Activated naive CD4-positive, alpha-beta T cell treated with anti-CD3 and anti-CD28 coated beads, Interleukin-2, amount 10 ng/mL, durations not matched to agents 7 days and 5 days (primary cell): ENCODE results near the gene ETV2.
"Not testable (repeated sequence)": the region's sequence is repeated elsewhere in the genome, so short reads cannot be mapped to it uniquely, and the experiment has no call there.

ENCODE experiments used
- CTCF ChIA-PET: fragments of 350-600 bp; sonication (Branson Sonifier 250); formaldehyde crosslinking; loops from one replicate; lab custom pipeline; 2021; ENCODE audit warnings: antibody characterized with exemption; lab: Charles Lee
- DNase-seq: peaks from one replicate; pipeline ENCODE4 v3.0.0-alpha.2; 2020
- H3K27ac Mint-ChIP-seq: one replicate; pipeline ENCODE4 v1.8.0; 2021; ENCODE audit warnings: mild to moderate bottlenecking, moderate library complexity, mixed read lengths
- H3K27me3 Mint-ChIP-seq: one replicate; pipeline ENCODE4 v1.8.0; 2021; ENCODE audit warnings: mild to moderate bottlenecking, mixed read lengths
- H3K36me3 Mint-ChIP-seq: one replicate; pipeline ENCODE4 v1.8.0; 2021; ENCODE audit warnings: mixed read lengths
- H3K4me1 Mint-ChIP-seq: one replicate; pipeline ENCODE4 v1.8.0; 2021; ENCODE audit warnings: mixed read lengths
- H3K4me3 Mint-ChIP-seq: one replicate; pipeline ENCODE4 v1.8.0; 2021; ENCODE audit warnings: mild to moderate bottlenecking, moderate library complexity, mixed read lengths
- H3K9me3 Mint-ChIP-seq: one replicate; pipeline ENCODE4 v1.8.0; 2021; ENCODE audit warnings: mixed read lengths

ETV2 gene

GRCh38 chr19:35657904-35658700 lies 16.6 kb downstream of the ETV2 start:
- H3K4me3 Mint-ChIP-seq, result no peak overlapping the region
- no peak for DNase-seq
- no peaks in the 10 kb centered on the region for H3K9me3 Mint-ChIP-seq
- H3K27me3 Mint-ChIP-seq, result no peaks in the 10 kb centered on the region
- no peak overlapping the region for H3K27ac Mint-ChIP-seq
- CTCF ChIA-PET, result no interaction called here
- H3K4me1 Mint-ChIP-seq, result no peaks in the 10 kb centered on the region
- H3K36me3 Mint-ChIP-seq, result peaks cover 45% of the 10 kb centered on the region

DNA sequence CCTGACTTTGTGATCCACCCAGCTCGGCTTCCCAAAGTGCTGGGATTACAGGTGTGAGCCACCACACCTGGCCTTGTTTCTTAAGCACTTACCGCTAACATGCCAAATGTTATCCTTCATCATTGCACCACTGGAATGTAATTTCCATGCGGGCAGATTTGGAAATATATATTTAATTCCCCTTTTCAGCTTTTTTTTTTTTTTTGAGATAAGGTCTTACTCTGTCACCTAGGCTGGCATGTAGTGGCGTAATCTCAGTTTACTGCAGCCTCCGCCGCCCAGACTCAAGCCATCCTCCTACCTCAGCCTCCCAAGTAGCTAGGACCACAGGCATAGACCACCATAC lies 20.4 kb downstream of the ETV2 start:
- no peak overlapping the region for H3K4me3 Mint-ChIP-seq
- peaks cover 25% of the 10 kb centered on the region for H3K36me3 Mint-ChIP-seq
- no peaks in the 10 kb centered on the region for H3K4me1 Mint-ChIP-seq
- H3K9me3 Mint-ChIP-seq, result no peaks in the 10 kb centered on the region
- DNase-seq, result no peak
- no peaks in the 10 kb centered on the region for H3K27me3 Mint-ChIP-seq
- no peak overlapping the region for H3K27ac Mint-ChIP-seq
- CTCF ChIA-PET, result no interaction called here

DNA sequence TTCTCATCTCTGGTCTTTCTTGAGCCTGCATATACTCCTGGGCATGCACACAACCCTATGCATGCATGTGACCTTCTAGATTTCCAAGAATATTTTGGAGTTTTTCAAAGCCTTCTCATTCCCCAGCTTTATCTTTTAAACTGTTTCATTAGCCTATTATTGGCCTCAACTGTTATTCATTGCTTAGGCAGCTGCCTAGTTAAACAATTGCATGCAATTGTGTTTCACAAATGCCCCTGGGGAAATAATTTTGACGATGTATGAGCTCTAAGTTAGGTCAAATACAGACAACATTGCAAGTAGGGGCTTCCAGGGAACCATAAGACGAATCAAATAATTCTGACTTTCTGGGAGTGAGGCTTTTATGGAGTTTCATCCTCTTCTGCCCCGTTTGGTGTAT lies 22.4 kb downstream of the ETV2 start:
- no peaks in the 10 kb centered on the region for H3K4me1 Mint-ChIP-seq
- no peak overlapping the region for H3K27ac Mint-ChIP-seq
- H3K9me3 Mint-ChIP-seq, result no peaks in the 10 kb centered on the region
- no peak for DNase-seq
- H3K36me3 Mint-ChIP-seq, result peaks cover 12% of the 10 kb centered on the region
- H3K4me3 Mint-ChIP-seq, result no peak overlapping the region
- peaks cover 9% of the 10 kb centered on the region for H3K27me3 Mint-ChIP-seq
- CTCF ChIA-PET, result interaction anchor here (1.7 kb wide), 1 partner anchor 115 kb away, joined by 4 read pairs; no protein-coding TSS in a partner anchor

DNA sequence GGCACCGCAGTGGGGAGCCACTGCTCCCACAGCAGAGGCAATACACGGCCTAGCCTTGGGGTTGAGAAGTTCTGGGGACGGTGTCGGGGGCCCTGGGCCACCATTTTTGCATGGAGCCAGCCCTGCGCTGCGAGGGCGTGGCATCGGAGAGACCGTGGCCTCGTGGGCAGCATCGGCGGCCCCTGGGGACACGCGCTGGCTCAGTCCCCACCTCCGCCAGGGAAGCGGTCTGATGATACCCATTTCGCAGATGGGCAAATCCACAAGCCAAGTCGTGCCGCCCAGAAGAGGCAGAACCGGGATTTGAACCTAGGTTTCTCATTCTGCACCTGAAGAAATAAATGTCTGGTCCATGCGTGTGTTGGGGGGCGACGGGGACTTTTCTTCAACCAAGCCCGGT lies 23.6 kb downstream of the ETV2 start:
- CTCF ChIA-PET, result interaction anchor here (1.7 kb wide), 1 partner anchor 116 kb away, joined by 4 read pairs; no protein-coding TSS in a partner anchor
- DNase-seq, result no peak
- Mint-ChIP-seq H3K36me3 (peaks cover 7% of the 10 kb centered on the region), H3K27ac (no peak overlapping the region), H3K4me1 (no peaks in the 10 kb centered on the region), H3K9me3 (no peaks in the 10 kb centered on the region), H3K4me3 (no peak overlapping the region), H3K27me3 (peaks cover 21% of the 10 kb centered on the region)

DNA sequence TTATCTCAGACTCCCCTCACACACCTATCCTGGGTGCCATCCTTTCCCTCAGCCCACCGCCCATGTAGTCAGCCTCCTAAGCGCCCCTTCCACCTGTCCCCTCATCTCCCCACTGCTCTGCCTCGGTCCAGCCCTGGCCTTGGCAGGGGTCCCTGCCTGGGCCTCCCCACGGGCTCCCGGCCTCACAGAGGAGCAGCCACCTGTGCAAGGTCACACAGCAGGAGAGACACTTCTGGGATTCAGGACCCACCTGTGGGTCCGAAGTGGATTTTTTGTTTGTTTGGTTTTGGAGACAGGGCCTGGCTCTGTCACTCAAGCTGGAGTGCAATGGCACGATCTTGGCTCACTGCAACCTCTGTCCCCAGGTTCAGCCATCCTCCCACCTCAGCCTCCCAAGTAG lies 24.1 kb downstream of the ETV2 start:
- no peak overlapping the region for H3K27ac Mint-ChIP-seq
- no peaks in the 10 kb centered on the region for H3K9me3 Mint-ChIP-seq
- no peak overlapping the region for H3K4me3 Mint-ChIP-seq
- H3K27me3 Mint-ChIP-seq, result peaks cover 23% of the 10 kb centered on the region
- CTCF ChIA-PET, result no interaction called here
- peaks cover 7% of the 10 kb centered on the region for H3K36me3 Mint-ChIP-seq
- no peaks in the 10 kb centered on the region for H3K4me1 Mint-ChIP-seq
- no peak for DNase-seq

- Mint-ChIP-seq H3K27ac (no peak within 1 kb of the TSS), H3K9me3 (no peaks in the 10 kb centered on the region), H3K4me1 (no peaks in the 10 kb centered on the region), H3K4me3 (no peak within 1 kb of the TSS), H3K27me3 (peaks cover 31% of the 10 kb centered on the region), H3K36me3 (peaks cover 7% of the 10 kb centered on the region)
- DNase-seq, result no peak
- CTCF ChIA-PET, result no interaction called here
These were observed 24.8 kb downstream of the ETV2 start, which contains the start of gene UPK1A for GRCh38 chr19:35666251-35666913. Gene UPK1A (plus strand): TSS chr19:35666517. CDS start chr19:35666813, 296 bp downstream.

- Mint-ChIP-seq H3K4me3 (no peak overlapping the region), H3K27me3 (peaks cover 54% of the 10 kb centered on the region), H3K27ac (no peak overlapping the region), H3K9me3 (no peaks in the 10 kb centered on the region), H3K36me3 (peaks cover 1% of the 10 kb centered on the region), H3K4me1 (peaks cover 11% of the 10 kb centered on the region)
- CTCF ChIA-PET, result no interaction called here
- DNase-seq, result no peak
These were observed 28.0 kb downstream of the ETV2 start for GRCh38 chr19:35669566-35669965.

GRCh38 chr19:35669974-35670373 lies 28.4 kb downstream of the ETV2 start:
- DNase-seq, result no peak
- Mint-ChIP-seq H3K9me3 (no peaks in the 10 kb centered on the region), H3K36me3 (peaks cover 1% of the 10 kb centered on the region), H3K27ac (no peak overlapping the region), H3K27me3 (peaks cover 56% of the 10 kb centered on the region), H3K4me3 (no peak overlapping the region), H3K4me1 (peaks cover 11% of the 10 kb centered on the region)
- CTCF ChIA-PET, result no interaction called here

DNA sequence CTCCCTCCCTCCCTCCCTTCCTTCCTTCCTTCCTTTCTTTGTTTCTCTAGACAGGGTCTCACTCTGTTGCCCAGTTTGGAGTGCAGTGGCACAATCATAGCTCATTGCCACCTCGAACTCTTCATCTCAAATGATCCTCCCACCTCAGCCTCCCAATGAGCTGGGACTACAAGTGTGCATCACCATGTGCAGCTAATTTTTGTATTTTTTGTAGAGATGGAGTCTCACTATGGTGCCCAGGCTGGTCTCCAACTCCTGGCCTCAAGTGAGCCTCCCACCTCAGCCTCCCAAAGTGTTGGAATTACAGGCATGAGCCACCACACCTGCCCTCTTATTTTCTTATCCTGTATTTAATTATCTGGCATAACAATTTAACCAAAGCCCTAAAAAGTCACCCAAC lies 29.1 kb downstream of the ETV2 start:
- no peak for DNase-seq
- H3K9me3 Mint-ChIP-seq, result no peaks in the 10 kb centered on the region
- H3K27me3 Mint-ChIP-seq, result peaks cover 61% of the 10 kb centered on the region
- CTCF ChIA-PET, result no interaction called here
- peaks cover 1% of the 10 kb centered on the region for H3K36me3 Mint-ChIP-seq
- H3K27ac Mint-ChIP-seq, result no peak overlapping the region
- H3K4me1 Mint-ChIP-seq, result peaks cover 11% of the 10 kb centered on the region
- no peak overlapping the region for H3K4me3 Mint-ChIP-seq

- CTCF ChIA-PET, result no interaction called here
- no peak overlapping the region for H3K27ac Mint-ChIP-seq
- no peaks in the 10 kb centered on the region for H3K9me3 Mint-ChIP-seq
- H3K36me3 Mint-ChIP-seq, result peaks cover 1% of the 10 kb centered on the region
- H3K4me1 Mint-ChIP-seq, result peaks cover 11% of the 10 kb centered on the region
- H3K27me3 Mint-ChIP-seq, result peaks cover 69% of the 10 kb centered on the region
- H3K4me3 Mint-ChIP-seq, result no peak overlapping the region
- no peak for DNase-seq
These were observed 30.3 kb downstream of the ETV2 start for GRCh38 chr19:35671818-35672217.

DNA sequence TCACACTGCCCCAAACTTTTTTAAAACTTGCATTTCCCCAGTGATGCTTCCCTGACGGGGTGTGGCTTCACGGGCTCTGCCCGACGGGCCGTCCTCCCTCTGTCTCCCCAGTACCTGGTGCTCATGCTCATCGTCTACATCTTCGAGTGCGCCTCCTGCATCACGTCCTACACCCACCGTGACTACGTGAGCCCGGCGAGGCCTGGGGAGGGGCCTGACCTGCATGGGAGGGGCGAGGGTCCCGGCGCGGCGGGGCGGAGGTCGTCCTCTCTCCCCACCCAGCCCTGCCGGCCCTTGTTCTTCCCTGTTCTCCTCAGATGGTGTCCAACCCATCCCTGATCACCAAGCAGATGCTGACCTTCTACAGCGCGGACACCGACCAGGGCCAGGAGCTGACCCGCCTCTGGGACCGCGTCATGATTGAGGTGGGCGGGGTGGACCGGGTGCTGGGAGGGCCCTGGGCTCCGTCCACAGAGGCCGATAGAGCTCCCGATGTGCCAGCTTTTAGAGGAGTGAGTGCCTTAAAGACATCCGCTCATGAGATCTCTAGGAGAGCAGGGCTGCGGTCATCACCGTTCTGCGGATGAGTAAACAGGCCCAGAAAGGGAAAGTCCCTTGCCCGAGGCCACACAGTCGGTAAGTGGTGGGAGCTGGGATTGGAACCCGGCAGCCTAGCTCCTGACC lies 31.7 kb downstream of the ETV2 start:
- peak overlapping the region; percentile 72 for H3K27ac Mint-ChIP-seq
- H3K36me3 Mint-ChIP-seq, result peaks cover 1% of the 10 kb centered on the region
- H3K9me3 Mint-ChIP-seq, result no peaks in the 10 kb centered on the region
- CTCF ChIA-PET, result interaction anchor here (0.9 to 1.4 kb wide), 2 partner anchors 19 to 25 kb away, joined by 3 to 4 read pairs; partner anchors contain the start of gene COX6B1
- H3K4me1 Mint-ChIP-seq, result peaks cover 11% of the 10 kb centered on the region
- peaks cover 72% of the 10 kb centered on the region for H3K27me3 Mint-ChIP-seq
- H3K4me3 Mint-ChIP-seq, result peak overlapping the region; percentile 77
- peak; percentile 66 for DNase-seq

GRCh38 chr19:35675589-35676140 lies 34.1 kb downstream of the ETV2 start:
- H3K4me3 Mint-ChIP-seq, result no peak overlapping the region
- H3K36me3 Mint-ChIP-seq, result peaks cover 1% of the 10 kb centered on the region
- H3K27ac Mint-ChIP-seq, result no peak overlapping the region
- H3K4me1 Mint-ChIP-seq, result peaks cover 11% of the 10 kb centered on the region
- CTCF ChIA-PET, result no interaction called here
- H3K27me3 Mint-ChIP-seq, result peaks cover 50% of the 10 kb centered on the region
- no peaks in the 10 kb centered on the region for H3K9me3 Mint-ChIP-seq
- no peak for DNase-seq

- H3K36me3 Mint-ChIP-seq, result no peaks in the 10 kb centered on the region
- no peak overlapping the region for H3K27ac Mint-ChIP-seq
- peaks cover 10% of the 10 kb centered on the region for H3K4me1 Mint-ChIP-seq
- CTCF ChIA-PET, result interaction anchor here (1.2 kb wide), 1 partner anchor 73 kb away, joined by 3 read pairs; no protein-coding TSS in a partner anchor
- no peak for DNase-seq
- H3K27me3 Mint-ChIP-seq, result peaks cover 19% of the 10 kb centered on the region
- no peak overlapping the region for H3K4me3 Mint-ChIP-seq
- H3K9me3 Mint-ChIP-seq, result no peaks in the 10 kb centered on the region
These were observed 48.3 kb downstream of the ETV2 start for GRCh38 chr19:35689836-35690235.

GRCh38 chr19:35691106-35691505 lies 49.6 kb downstream of the ETV2 start:
- H3K9me3 Mint-ChIP-seq, H3K27ac Mint-ChIP-seq, H3K36me3 Mint-ChIP-seq, H3K4me1 Mint-ChIP-seq, H3K4me3 Mint-ChIP-seq, CTCF ChIA-PET, DNase-seq: not testable (repeated sequence)
- H3K27me3 Mint-ChIP-seq, result peaks cover 14% of the 10 kb centered on the region
